ENCODE results near the gene NYNRIN.
A peak's percentile ranks its signal among the peaks of the same experiment; 100 is the strongest.
"Not testable (repeated sequence)": the region's sequence is repeated elsewhere in the genome, so short reads cannot be mapped to it uniquely, and the experiment has no call there.

The NYNRIN gene

GRCh38 chr14:24368562-24369252 lies 30.1 kb upstream of the NYNRIN start:
- no peak for DNase-seq (ENCODE audit: low read depth)
- peak overlapping the region; percentile 85 for H3K4me3 ChIP-seq (ENCODE audit: low read depth, low read length)

GRCh38 chr14:24369463-24369862 lies 29.3 kb upstream of the NYNRIN start:
- H3K4me3 ChIP-seq (ENCODE audit: low read depth, low read length): peak overlapping the region; percentile 85
- DNase-seq (ENCODE audit: low read depth): no peak

- H3K4me3 ChIP-seq (ENCODE audit: low read depth, low read length): peak overlapping the region; percentile 85
- no peak for DNase-seq (ENCODE audit: low read depth)
Observed at GRCh38 chr14:24369907-24370687, 28.7 kb upstream of the NYNRIN start.

- no peak overlapping the region for H3K4me3 ChIP-seq (ENCODE audit: low read depth, low read length)
- DNase-seq (ENCODE audit: low read depth): no peak
Observed at GRCh38 chr14:24370748-24371147, 28.1 kb upstream of the NYNRIN start.

- not testable (repeated sequence) for H3K4me3 ChIP-seq (ENCODE audit: low read depth, low read length); DNase-seq (ENCODE audit: low read depth)
Observed at GRCh38 chr14:24371605-24372004, 27.2 kb upstream of the NYNRIN start.

GRCh38 chr14:24372701-24373416 lies 25.9 kb upstream of the NYNRIN start:
- H3K4me3 ChIP-seq (ENCODE audit: low read depth, low read length): no peak overlapping the region
- no peak for DNase-seq (ENCODE audit: low read depth)

GRCh38 chr14:24376448-24377070 lies 22.2 kb upstream of the NYNRIN start:
- no peak overlapping the region for H3K4me3 ChIP-seq (ENCODE audit: low read depth, low read length)
- no peak for DNase-seq (ENCODE audit: low read depth)

GRCh38 chr14:24377126-24377525 lies 21.7 kb upstream of the NYNRIN start:
- H3K4me3 ChIP-seq (ENCODE audit: low read depth, low read length): no peak overlapping the region
- no peak for DNase-seq (ENCODE audit: low read depth)

GRCh38 chr14:24377657-24378056 lies 21.1 kb upstream of the NYNRIN start:
- H3K4me3 ChIP-seq (ENCODE audit: low read depth, low read length): no peak overlapping the region
- no peak for DNase-seq (ENCODE audit: low read depth)

- no peak for DNase-seq (ENCODE audit: low read depth)
- no peak overlapping the region for H3K4me3 ChIP-seq (ENCODE audit: low read depth, low read length)
Observed at GRCh38 chr14:24378327-24378726, 20.5 kb upstream of the NYNRIN start.

- no peak for DNase-seq (ENCODE audit: low read depth)
- no peak overlapping the region for H3K4me3 ChIP-seq (ENCODE audit: low read depth, low read length)
Observed at GRCh38 chr14:24378981-24379906, 19.6 kb upstream of the NYNRIN start.

GRCh38 chr14:24379907-24380730 lies 18.7 kb upstream of the NYNRIN start:
- H3K4me3 ChIP-seq (ENCODE audit: low read depth, low read length): no peak overlapping the region
- no peak for DNase-seq (ENCODE audit: low read depth)

- no peak overlapping the region for H3K4me3 ChIP-seq (ENCODE audit: low read depth, low read length)
- no peak for DNase-seq (ENCODE audit: low read depth)
Observed at GRCh38 chr14:24381363-24382063, 17.3 kb upstream of the NYNRIN start.

GRCh38 chr14:24382064-24382371 lies 16.8 kb upstream of the NYNRIN start:
- no peak for DNase-seq (ENCODE audit: low read depth)
- no peak overlapping the region for H3K4me3 ChIP-seq (ENCODE audit: low read depth, low read length)

- H3K4me3 ChIP-seq (ENCODE audit: low read depth, low read length): no peak overlapping the region
Observed at GRCh38 chr14:24384169-24384568, 14.6 kb upstream of the NYNRIN start.

GRCh38 chr14:24385524-24385923 lies 13.3 kb upstream of the NYNRIN start:
- DNase-seq (ENCODE audit: low read depth): no peak
- H3K4me3 ChIP-seq (ENCODE audit: low read depth, low read length): no peak overlapping the region

More at GRCh38 chr14:24384169-24384568, 14.6 kb upstream of the NYNRIN start:
- DNase-seq (ENCODE audit: low read depth): no peak

- no peak overlapping the region for H3K4me3 ChIP-seq (ENCODE audit: low read depth, low read length)
- no peak for DNase-seq (ENCODE audit: low read depth)
Observed at GRCh38 chr14:24387009-24387345, 11.8 kb upstream of the NYNRIN start.

GRCh38 chr14:24387579-24387978 lies 11.2 kb upstream of the NYNRIN start:
- H3K4me3 ChIP-seq (ENCODE audit: low read depth, low read length); DNase-seq (ENCODE audit: low read depth): not testable (repeated sequence)
